Endodermal cell (in vitro differentiated cells): ENCODE results near the gene CDR2L. TPM values are rescaled to one million over a fixed set of nuclear protein-coding genes. Genes with fewer than 3 reads are reported as not detected.

Experiments used
- DNase-seq: peaks from one replicate; pipeline ENCODE4 v3.0.0-alpha.2; 2017
- H3K27ac ChIP-seq: 2 replicates; pipeline ENCODE4 v1.5.1; 2013; ENCODE audit warnings: mild to moderate bottlenecking, low read depth, low read length, moderate library complexity
- H3K27me3 ChIP-seq: 2 replicates; pipeline ENCODE4 v1.6.1; 2013; ENCODE audit warnings: mild to moderate bottlenecking, low read length, moderate library complexity; ENCODE audit not compliant: insufficient read depth, control insufficient read depth, poor library complexity, severe bottlenecking
- H3K36me3 ChIP-seq: 2 replicates; pipeline ENCODE4 v1.7.0; 2013; ENCODE audit warnings: mild to moderate bottlenecking, low read length, moderate library complexity; ENCODE audit not compliant: control insufficient read depth, insufficient read depth
- H3K4me1 ChIP-seq: one replicate; pipeline ENCODE4 v1.7.0; 2013; ENCODE audit warnings: low read length; ENCODE audit not compliant: control insufficient read depth, insufficient read depth
- H3K4me3 ChIP-seq: 2 replicates; pipeline ENCODE4 v1.5.1; 2013; ENCODE audit warnings: mild to moderate bottlenecking, low read length, moderate library complexity
- H3K9ac ChIP-seq: 2 replicates; pipeline ENCODE4 v1.6.1; 2013; ENCODE audit warnings: mild to moderate bottlenecking, low read length, moderate library complexity; ENCODE audit not compliant: poor library complexity, severe bottlenecking; ENCODE audit errors: extremely low read depth
- H3K9me3 ChIP-seq: 2 replicates; pipeline ENCODE4 v1.6.1; 2013; ENCODE audit warnings: mild to moderate bottlenecking, low read length, moderate library complexity; ENCODE audit not compliant: control insufficient read depth
- H3K27ac Mint-ChIP-seq: 2 replicates; pipeline ENCODE4 v1.8.0; 2020; ENCODE audit warnings: mixed read lengths
- H3K27me3 Mint-ChIP-seq: 2 replicates; pipeline ENCODE4 v1.8.0; 2021; ENCODE audit warnings: mild to moderate bottlenecking, mixed read lengths; ENCODE audit not compliant: insufficient read depth
- H3K36me3 Mint-ChIP-seq: 2 replicates; pipeline ENCODE4 v1.8.0; 2020; ENCODE audit warnings: low read depth, mixed read lengths
- H3K4me1 Mint-ChIP-seq: 2 replicates; pipeline ENCODE4 v1.8.0; 2020; ENCODE audit warnings: mixed read lengths
- H3K4me3 Mint-ChIP-seq: 2 replicates; pipeline ENCODE4 v1.8.0; 2020; ENCODE audit warnings: mild to moderate bottlenecking, moderate library complexity, mixed read lengths
- H3K9me3 Mint-ChIP-seq: 2 replicates; pipeline ENCODE4 v1.8.0; 2020; ENCODE audit warnings: mild to moderate bottlenecking, mixed read lengths
- CTCF ChIP-seq: fragments of 200-600 bp; sonication (generic); conservative IDR thresholded peaks from 2 replicates; pipeline ENCODE4 v1.5.0; 2021; ENCODE audit warnings: antibody characterized with exemption, mild to moderate bottlenecking
- WGBS, 2 experiments: methylation state at CpG; one replicate each; pipeline versions ENCODE4 v1.1.5 to v1.1.7; 2013; ENCODE audit warnings: missing lambda C conversion rate in 2 of 2, mixed read lengths in 1 of 2; ENCODE audit not compliant: insufficient coverage in 1 of 2, insufficient read length in 1 of 2; 5-methylcytosine and 5-hydroxymethylcytosine counted together
- total RNA-seq, 2 donors: library from RNA; stranded (reverse); fragmentation: NEBNext Ultra II Directional in 1 of 2; extraction: Animal tissue kit (Norgen Biotek cat#: 25700) in 1 of 2; gene quantifications; 2 replicates in 1 of 2; 3 replicates in 1 of 2; pipeline ENCODE4 v1.2.1, GENCODE V29; 2021

The CDR2L gene
- total RNA-seq, 2 donors from 2014 or later, result 20.4 to 23.6 TPM

DNA sequence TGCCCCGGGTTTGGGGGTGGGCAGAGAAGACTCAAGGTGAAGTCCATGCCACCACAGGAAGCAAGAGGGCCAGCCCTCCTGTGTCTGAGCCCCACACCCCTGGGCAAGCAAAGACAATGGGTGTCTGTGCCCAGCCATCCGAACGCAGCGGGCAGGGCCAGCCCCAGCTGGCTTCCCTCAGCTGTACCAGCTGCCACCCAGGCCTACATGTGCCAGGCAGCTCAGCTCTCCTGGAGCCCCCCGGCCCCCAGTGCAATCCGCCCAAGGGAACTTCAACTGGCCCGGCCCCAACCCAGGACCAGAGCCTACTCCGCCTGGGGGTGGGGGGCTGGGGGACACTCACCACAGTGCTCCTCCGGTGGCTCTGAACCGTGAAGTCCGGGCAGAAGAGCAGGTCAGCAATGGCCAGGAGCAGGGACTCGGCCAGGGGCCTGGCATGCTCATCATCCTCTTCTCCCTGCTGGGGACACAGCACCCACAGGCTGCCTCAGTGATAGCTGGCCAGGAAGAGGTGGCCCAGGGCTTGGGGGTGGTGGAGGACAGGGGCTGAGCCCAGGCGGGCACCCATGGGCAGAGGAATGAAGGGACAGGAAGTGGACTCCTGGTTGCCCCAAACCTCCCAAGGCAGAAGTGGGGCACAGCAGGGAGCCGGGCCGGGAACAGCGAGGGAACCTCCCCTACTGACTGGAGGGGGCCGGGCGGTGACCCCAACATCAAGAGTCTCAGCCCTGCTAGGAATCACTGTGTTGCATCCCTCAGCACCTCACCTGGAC lies 24.6 kb upstream of the CDR2L start:
- H3K27me3 ChIP-seq, result peaks cover 26% of the 10 kb centered on the region
- no peaks in the 10 kb centered on the region for H3K36me3 Mint-ChIP-seq
- H3K4me1 ChIP-seq, result no peaks in the 10 kb centered on the region
- no peak overlapping the region for H3K4me3 Mint-ChIP-seq
- no peak overlapping the region for H3K27ac Mint-ChIP-seq
- H3K36me3 ChIP-seq, result no peaks in the 10 kb centered on the region
- H3K4me1 Mint-ChIP-seq, result peaks cover 1% of the 10 kb centered on the region
- WGBS, 2 experiments, result 87% methylated on average over 6 to 18 of the region's 18 CpGs
- H3K9me3 Mint-ChIP-seq, result no peaks in the 10 kb centered on the region
- no peak overlapping the region for H3K4me3 ChIP-seq
- no peak overlapping the region for H3K9ac ChIP-seq
- no peak for TF ChIP-seq CTCF
- DNase-seq, result no peak
- peaks cover 21% of the 10 kb centered on the region for H3K27me3 Mint-ChIP-seq
- no peak overlapping the region for H3K27ac ChIP-seq
- H3K9me3 ChIP-seq, result no peaks in the 10 kb centered on the region

DNA sequence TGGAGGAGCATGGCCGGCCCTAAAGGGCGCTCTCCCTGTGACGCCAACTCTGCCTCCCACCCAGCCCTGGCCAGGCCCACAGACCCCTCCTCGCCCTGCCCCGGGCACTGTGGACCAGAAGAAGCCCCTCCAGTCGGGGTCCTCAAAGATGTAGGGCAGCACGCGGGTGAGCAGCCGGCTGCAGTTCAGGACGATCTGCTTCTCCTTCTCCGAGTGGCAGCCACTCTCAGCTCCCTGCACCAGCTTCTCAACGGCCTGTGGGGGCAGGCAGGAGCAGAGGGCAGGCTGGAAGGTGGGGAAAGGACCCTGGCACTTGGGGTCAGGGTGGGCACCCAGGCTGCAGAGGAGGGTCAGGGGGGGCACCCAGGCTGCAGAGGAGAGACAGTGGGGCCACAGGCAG lies 23.8 kb upstream of the CDR2L start:
- H3K27ac Mint-ChIP-seq, result no peak overlapping the region
- H3K36me3 Mint-ChIP-seq, result no peaks in the 10 kb centered on the region
- no peak overlapping the region for H3K4me3 ChIP-seq
- no peaks in the 10 kb centered on the region for H3K4me1 ChIP-seq
- peak; percentile 83 for DNase-seq
- peaks cover 20% of the 10 kb centered on the region for H3K27me3 ChIP-seq
- H3K36me3 ChIP-seq, result no peaks in the 10 kb centered on the region
- peaks cover 12% of the 10 kb centered on the region for H3K27me3 Mint-ChIP-seq
- no peak overlapping the region for H3K27ac ChIP-seq
- WGBS, 2 experiments, result 73 to 95% methylated on average over 3 to 12 of the region's 12 CpGs
- H3K9me3 ChIP-seq, result no peaks in the 10 kb centered on the region
- peaks cover 1% of the 10 kb centered on the region for H3K4me1 Mint-ChIP-seq
- TF ChIP-seq CTCF, result peak; percentile 62
- H3K9ac ChIP-seq, result no peak overlapping the region
- H3K9me3 Mint-ChIP-seq, result no peaks in the 10 kb centered on the region
- no peak overlapping the region for H3K4me3 Mint-ChIP-seq

GRCh38 chr17:74964246-74964761 lies 23.1 kb upstream of the CDR2L start:
- 93 to 97% methylated on average over 10 to 12 of the region's 12 CpGs for WGBS, 2 experiments
- no peak overlapping the region for H3K27ac ChIP-seq
- no peak for TF ChIP-seq CTCF
- H3K4me1 Mint-ChIP-seq, result peaks cover 1% of the 10 kb centered on the region
- peaks cover 8% of the 10 kb centered on the region for H3K27me3 Mint-ChIP-seq
- H3K36me3 Mint-ChIP-seq, result no peaks in the 10 kb centered on the region
- H3K27me3 ChIP-seq, result peaks cover 13% of the 10 kb centered on the region
- no peak for DNase-seq
- H3K36me3 ChIP-seq, result no peaks in the 10 kb centered on the region
- no peaks in the 10 kb centered on the region for H3K4me1 ChIP-seq
- no peaks in the 10 kb centered on the region for H3K9me3 Mint-ChIP-seq
- H3K9me3 ChIP-seq, result no peaks in the 10 kb centered on the region
- no peak overlapping the region for H3K27ac Mint-ChIP-seq
- no peak overlapping the region for H3K9ac ChIP-seq
- H3K4me3 ChIP-seq, result no peak overlapping the region
- H3K4me3 Mint-ChIP-seq, result no peak overlapping the region
